Measurements from ENCODE around the gene TLR6.
A peak's percentile ranks its signal among the peaks of the same experiment; 100 is the strongest.

Gene TLR6

GRCh38 chr4:38898245-38898644 lies 41.6 kb upstream of the TLR6 start:
- ChIA-PET POLR2A (no interaction called here), CTCF (no interaction called here)
- TF ChIP-seq CTCF (IDR thresholded peaks at IDR 0.05; ENCODE audit: control extremely low read depth, extremely low read depth, low read depth, missing control alignments): no peak
- no peak for DNase-seq (ENCODE audit: extremely low spot score)

GRCh38 chr4:38896940-38897339 lies 40.3 kb upstream of the TLR6 start:
- ChIA-PET CTCF (interaction anchor here (0.6 to 1.4 kb wide), 4 partner anchors 9 to 138 kb away, joined by 3 to 4 read pairs (median 3); no protein-coding TSS in a partner anchor), POLR2A (no interaction called here)
- no peak for DNase-seq (ENCODE audit: extremely low spot score)
- TF ChIP-seq CTCF (IDR thresholded peaks at IDR 0.05; ENCODE audit: control extremely low read depth, extremely low read depth, low read depth, missing control alignments): no peak

GRCh38 chr4:38894322-38894982 lies 37.8 kb upstream of the TLR6 start:
- no peak for DNase-seq (ENCODE audit: extremely low spot score)
- POLR2A ChIA-PET: interaction anchor here (0.6 kb wide), 1 partner anchor 197 kb away, joined by 5 read pairs; no protein-coding TSS in a partner anchor
- TF ChIP-seq CTCF (IDR thresholded peaks at IDR 0.05; ENCODE audit: control extremely low read depth, extremely low read depth, low read depth, missing control alignments): no peak
- CTCF ChIA-PET: interaction anchor here (1.0 to 1.6 kb wide), 3 partner anchors 18 to 90 kb away, joined by 3 to 5 read pairs (median 3); no protein-coding TSS in a partner anchor

- no peak for DNase-seq (ENCODE audit: extremely low spot score)
- ChIA-PET CTCF (interaction anchor here (0.9 to 4.2 kb wide), 5 partner anchors 10 to 244 kb away, joined by 3 to 24 read pairs (median 5); no protein-coding TSS in a partner anchor), POLR2A (no interaction called here)
- no peak for TF ChIP-seq CTCF (IDR thresholded peaks at IDR 0.05; ENCODE audit: control extremely low read depth, extremely low read depth, low read depth, missing control alignments)
Measured at GRCh38 chr4:38891051-38891983, 34.7 kb upstream of the TLR6 start.

- TF ChIP-seq CTCF (IDR thresholded peaks at IDR 0.05; ENCODE audit: control extremely low read depth, extremely low read depth, low read depth, missing control alignments): no peak
- ChIA-PET POLR2A (interaction anchor here (0.6 kb wide), 1 partner anchor 1315 kb away, joined by 3 read pairs; no protein-coding TSS in a partner anchor), CTCF (interaction anchor here (1.0 to 4.2 kb wide), 9 partner anchors 13 to 246 kb away, joined by 3 to 24 read pairs (median 5); no protein-coding TSS in a partner anchor)
- peak; percentile 69 for DNase-seq (ENCODE audit: extremely low spot score)
Measured at GRCh38 chr4:38889143-38889542, 32.5 kb upstream of the TLR6 start.

GRCh38 chr4:38884254-38884653 lies 27.6 kb upstream of the TLR6 start:
- ChIA-PET POLR2A (no interaction called here), CTCF (interaction anchor here (1.0 to 1.3 kb wide), 3 partner anchors 9 to 23 kb away, joined by 3 to 5 read pairs (median 4); no protein-coding TSS in a partner anchor)
- no peak for TF ChIP-seq CTCF (IDR thresholded peaks at IDR 0.05; ENCODE audit: control extremely low read depth, extremely low read depth, low read depth, missing control alignments)
- DNase-seq (ENCODE audit: extremely low spot score): no peak

All from GM10248 (cell line).